COLO668 (cell line): ENCODE measurements around the gene ALDH1A3.

Experiments used
- DNase-seq: peaks from one replicate; lab custom pipeline; 2025; ENCODE audit not compliant: unreplicated experiment; lab: John Stamatoyannopoulos, UW

The ALDH1A3 gene

GRCh38 chr15:100948430-100948762 is 68.8 kb downstream of the ALDH1A3 start:
- DNase-seq, result no peak

GRCh38 chr15:100949691-100950090 is 70.1 kb downstream of the ALDH1A3 start:
- DNase-seq, result no peak

GRCh38 chr15:100951965-100952364 is 72.3 kb downstream of the ALDH1A3 start:
- DNase-seq, result no peak

- DNase-seq, result no peak
Observed at GRCh38 chr15:100952566-100952965, 72.9 kb downstream of the ALDH1A3 start.

GRCh38 chr15:100958326-100959065 is 78.9 kb downstream of the ALDH1A3 start:
- DNase-seq, result no peak

GRCh38 chr15:100959066-100960050 is 79.7 kb downstream of the ALDH1A3 start:
- DNase-seq, result no peak
